ENCODE results near the gene ZNF384.

ZNF384 gene

GRCh38 chr12:6653342-6653741 is 35.8 kb downstream of the ZNF384 start:
- no peak for FAIRE-seq

- no peak for FAIRE-seq
These were observed 36.8 kb downstream of the ZNF384 start for GRCh38 chr12:6652391-6652790.

- no peak for FAIRE-seq
These were observed 38.3 kb downstream of the ZNF384 start for GRCh38 chr12:6650832-6651231.

- no peak for FAIRE-seq
These were observed 42.0 kb downstream of the ZNF384 start, which contains the start of gene ACRBP for GRCh38 chr12:6647083-6647604. TSS of gene ACRBP (minus strand) at chr12:6647432. CDS start at chr12:6647366, 66 bp downstream.

GRCh38 chr12:6646276-6647082 is 42.7 kb downstream of the ZNF384 start:
- no peak for FAIRE-seq

GRCh38 chr12:6644903-6645302 is 44.3 kb downstream of the ZNF384 start:
- FAIRE-seq = no peak

- FAIRE-seq = no peak
These were observed 44.9 kb downstream of the ZNF384 start for GRCh38 chr12:6644257-6644596.

- no peak for FAIRE-seq
These were observed 45.5 kb downstream of the ZNF384 start for GRCh38 chr12:6643569-6644256.

- FAIRE-seq = no peak
These were observed 48.0 kb downstream of the ZNF384 start for GRCh38 chr12:6641131-6641530.

GRCh38 chr12:6640497-6640896 is 48.7 kb downstream of the ZNF384 start:
- no peak for FAIRE-seq

- FAIRE-seq = no peak
These were observed 49.9 kb downstream of the ZNF384 start for GRCh38 chr12:6639151-6639801.

- no peak for FAIRE-seq
These were observed 50.9 kb downstream of the ZNF384 start for GRCh38 chr12:6638305-6638704.

- FAIRE-seq = no peak
These were observed 53.2 kb downstream of the ZNF384 start, which contains the start of gene LPAR5 for GRCh38 chr12:6635856-6636531. TSS of gene LPAR5 (minus strand) at chr12:6635959. CDS start at chr12:6621248, 14,711 bp downstream.

- FAIRE-seq = no peak
These were observed 53.8 kb downstream of the ZNF384 start for GRCh38 chr12:6635375-6635855.

GRCh38 chr12:6632026-6632983 is 56.9 kb downstream of the ZNF384 start:
- no peak for FAIRE-seq

- no peak for FAIRE-seq
These were observed 57.6 kb downstream of the ZNF384 start for GRCh38 chr12:6631549-6631961.

GRCh38 chr12:6630736-6631135 is 58.4 kb downstream of the ZNF384 start:
- no peak for FAIRE-seq

GRCh38 chr12:6627616-6628015 is 61.6 kb downstream of the ZNF384 start:
- FAIRE-seq = no peak

GRCh38 chr12:6626654-6627283 is 62.4 kb downstream of the ZNF384 start:
- no peak for FAIRE-seq

- FAIRE-seq = no peak
These were observed 68.3 kb downstream of the ZNF384 start for GRCh38 chr12:6620885-6621274.
